GM19468 (cell line): Measurements from ENCODE around the gene ADAMTS15.

Source experiments
- ATAC-seq: cut with Tn5 transposase; IDR thresholded peaks from one replicate; pipeline ENCODE4 v1.9.1; 2021; ENCODE audit warnings: mild to moderate bottlenecking, moderate library complexity, moderate number of reproducible peaks; ENCODE audit not compliant: unreplicated experiment; ENCODE audit errors: extremely low read depth

ADAMTS15 gene

GRCh38 chr11:130457623-130458409, 9.4 kb downstream of the ADAMTS15 start:
- no peak for ATAC-seq

- ATAC-seq = no peak
Measured at GRCh38 chr11:130458410-130458729, 9.9 kb downstream of the ADAMTS15 start.

GRCh38 chr11:130459521-130459920, 11.1 kb downstream of the ADAMTS15 start:
- no peak for ATAC-seq

GRCh38 chr11:130462101-130462885, 13.8 kb downstream of the ADAMTS15 start:
- ATAC-seq = no peak

- ATAC-seq = no peak
Measured at GRCh38 chr11:130462931-130463330, 14.5 kb downstream of the ADAMTS15 start.

- ATAC-seq = no peak
Measured at GRCh38 chr11:130464291-130464812, 15.9 kb downstream of the ADAMTS15 start.

- ATAC-seq = no peak
Measured at GRCh38 chr11:130465263-130465662, 16.8 kb downstream of the ADAMTS15 start.

- ATAC-seq = no peak
Measured at GRCh38 chr11:130467116-130467900, 18.9 kb downstream of the ADAMTS15 start.

GRCh38 chr11:130469181-130469580, 20.7 kb downstream of the ADAMTS15 start:
- no peak for ATAC-seq

GRCh38 chr11:130470832-130471706, 22.6 kb downstream of the ADAMTS15 start:
- no peak for ATAC-seq

- no peak for ATAC-seq
Measured at GRCh38 chr11:130471731-130472433, 23.4 kb downstream of the ADAMTS15 start.

- ATAC-seq = no peak
Measured at GRCh38 chr11:130472434-130472961, 24.1 kb downstream of the ADAMTS15 start.

GRCh38 chr11:130473056-130473794, 24.8 kb downstream of the ADAMTS15 start:
- ATAC-seq = no peak

GRCh38 chr11:130473795-130474377, 25.4 kb downstream of the ADAMTS15 start:
- no peak for ATAC-seq

- ATAC-seq = no peak
Measured at GRCh38 chr11:130474637-130475400, 26.4 kb downstream of the ADAMTS15 start.

GRCh38 chr11:130475426-130476053, 27.1 kb downstream of the ADAMTS15 start:
- no peak for ATAC-seq
